A549 treated with dexamethasone at 1 μM for 4 hours (cell line): Measurements from ENCODE around the gene VSIG10L. TPM values are rescaled to one million over a fixed set of nuclear protein-coding genes. Genes with fewer than 3 reads are reported as not detected.

ENCODE experiments used
- total RNA-seq: library from RNA; stranded (reverse); fragments of 200-300 nt; extraction: Qiagen RNA extraction; gene quantifications from 5 replicates; pipeline ENCODE4 v1.2.3, GENCODE V29; 2022

Gene VSIG10L
- 8.5 to 16.3 TPM (median 15.6 TPM) in 5 replicates for total RNA-seq

GRCh38 chr19:51341976-51342580, at the start of gene VSIG10L:
VSIG10L (minus strand) TSS chr19:51342139; CDS start chr19:51342124, 15 bp downstream.

GRCh38 chr19:51387924-51388389, 46.0 kb upstream of the VSIG10L start, which contains the start of gene LIM2:
LIM2 (minus strand) TSS chr19:51387974; CDS start chr19:51387443, 531 bp downstream.

GRCh38 chr19:51372649-51373504, 30.9 kb upstream of the VSIG10L start, which contains the start of gene NKG7:
NKG7 (minus strand) TSS chr19:51372654; CDS start chr19:51372535, 119 bp downstream.

GRCh38 chr19:51368366-51369282, 26.7 kb upstream of the VSIG10L start, which contains the start of gene CLDND2:
CLDND2 (minus strand) TSS chr19:51369003; CDS start chr19:51368577, 426 bp downstream.

GRCh38 chr19:51365965-51366388, 24.0 kb upstream of the VSIG10L start, which contains the start of gene ETFB:
ETFB (minus strand) TSS chr19:51366388; CDS start chr19:51366326, 62 bp downstream.

GRCh38 chr19:51311351-51312257, 30.3 kb downstream of the VSIG10L start, which contains the start of gene IGLON5:
IGLON5 (plus strand) TSS chr19:51311644; CDS start chr19:51311848, 204 bp downstream.

Other genes with a start within 250 kb of the VSIG10L start
- gene CTU1, start 233.7 kb downstream of the VSIG10L start, total RNA-seq = 5.2 to 11.6 TPM (median 9.9 TPM) in 5 replicates
- gene SIGLEC9, start 217.2 kb downstream of the VSIG10L start, total RNA-seq = 0.05 to 0.07 TPM (median 0.05 TPM) in 4 of 5 replicates, not detected in the other
- not detected in 5 replicates for gene SIGLEC7, start 199.8 kb downstream of the VSIG10L start, total RNA-seq
- 0.06 to 0.08 TPM (median 0.07 TPM) in 3 of 5 replicates, not detected in the others for gene CD33, start 117.1 kb downstream of the VSIG10L start, total RNA-seq
- 0.08 TPM in 1 of 5 replicates, not detected in the others for gene SIGLECL1, start 91.1 kb downstream of the VSIG10L start, total RNA-seq
- gene IGLON5, start 30.5 kb downstream of the VSIG10L start, total RNA-seq = 0.06 to 0.13 TPM (median 0.07 TPM) in 4 of 5 replicates, not detected in the other
- 223 to 280 TPM (median 242 TPM) in 5 replicates for gene ETFB, start 24.2 kb upstream of the VSIG10L start, total RNA-seq
- 8.9 to 13.0 TPM (median 12.9 TPM) in 5 replicates for gene CLDND2, start 26.9 kb upstream of the VSIG10L start, total RNA-seq
- gene NKG7, start 30.5 kb upstream of the VSIG10L start, total RNA-seq = not detected in 5 replicates
- not detected in 5 replicates for gene LIM2, start 45.8 kb upstream of the VSIG10L start, total RNA-seq
- gene C19orf84, start 48.5 kb upstream of the VSIG10L start, total RNA-seq = not detected in 5 replicates
- gene SIGLEC10, start 75.5 kb upstream of the VSIG10L start, total RNA-seq = 0.02 to 0.06 TPM in 2 of 5 replicates, not detected in the others
- gene SIGLEC8, start 116.3 kb upstream of the VSIG10L start, total RNA-seq = not detected in 5 replicates
- gene CEACAM18, start 136.4 kb upstream of the VSIG10L start, total RNA-seq = not detected in 5 replicates
- not detected in 5 replicates for gene SIGLEC12, start 159.7 kb upstream of the VSIG10L start, total RNA-seq
- gene SIGLEC6, start 189.5 kb upstream of the VSIG10L start, total RNA-seq = not detected in 5 replicates
- 2.3 to 5.0 TPM (median 3.6 TPM) in 5 replicates for gene ZNF175, start 229.1 kb upstream of the VSIG10L start, total RNA-seq